RCC 7860 (cell line): ENCODE data around the gene CEP128.

Experiments
- DNase-seq: peaks from one replicate; pipeline ENCODE4 v3.0.0-alpha.2; 2015; ENCODE audit warnings: low spot score
- FAIRE-seq: peaks from 2 replicates; lab custom pipeline; 2012; peaks lifted over from hg19 to GRCh38; lab: Jason Lieb, UNC

Gene CEP128

GRCh38 chr14:80780500-80780899 lies 161.0 kb downstream of the CEP128 start:
- no peak for FAIRE-seq

GRCh38 chr14:80776657-80777056 lies 164.9 kb downstream of the CEP128 start:
- DNase-seq (no peak), FAIRE-seq (no peak)

More at GRCh38 chr14:80780500-80780899, 161.0 kb downstream of the CEP128 start:
- DNase-seq, result no peak

GRCh38 chr14:80776186-80776585 lies 165.4 kb downstream of the CEP128 start:
- no peak for DNase-seq
- no peak for FAIRE-seq

GRCh38 chr14:80772504-80772903 lies 169.0 kb downstream of the CEP128 start:
- FAIRE-seq (no peak), DNase-seq (no peak)

GRCh38 chr14:80771201-80771600 lies 170.3 kb downstream of the CEP128 start:
- no peak for FAIRE-seq
- DNase-seq, result no peak

GRCh38 chr14:80770114-80770908 lies 171.2 kb downstream of the CEP128 start:
- FAIRE-seq, result no peak
- no peak for DNase-seq

DNA sequence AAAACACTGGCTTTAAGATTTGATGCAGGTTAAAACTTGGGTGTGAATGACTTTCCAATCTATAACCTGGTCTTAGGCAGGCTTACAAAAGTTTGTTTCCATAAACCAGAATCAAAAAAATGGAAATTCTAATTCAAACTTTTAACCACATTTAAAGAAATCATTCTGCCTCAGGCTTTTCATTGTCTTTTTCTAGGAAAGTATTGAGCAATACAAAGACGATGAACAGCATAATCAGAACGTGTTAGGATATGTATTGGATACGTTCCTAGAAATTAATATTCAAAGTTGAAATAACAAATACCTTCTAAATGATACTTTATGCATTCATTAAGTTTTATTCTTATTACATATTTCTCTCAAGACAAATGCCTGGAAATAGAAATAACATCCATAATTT lies 172.9 kb downstream of the CEP128 start:
- DNase-seq, result no peak
- no peak for FAIRE-seq

DNA sequence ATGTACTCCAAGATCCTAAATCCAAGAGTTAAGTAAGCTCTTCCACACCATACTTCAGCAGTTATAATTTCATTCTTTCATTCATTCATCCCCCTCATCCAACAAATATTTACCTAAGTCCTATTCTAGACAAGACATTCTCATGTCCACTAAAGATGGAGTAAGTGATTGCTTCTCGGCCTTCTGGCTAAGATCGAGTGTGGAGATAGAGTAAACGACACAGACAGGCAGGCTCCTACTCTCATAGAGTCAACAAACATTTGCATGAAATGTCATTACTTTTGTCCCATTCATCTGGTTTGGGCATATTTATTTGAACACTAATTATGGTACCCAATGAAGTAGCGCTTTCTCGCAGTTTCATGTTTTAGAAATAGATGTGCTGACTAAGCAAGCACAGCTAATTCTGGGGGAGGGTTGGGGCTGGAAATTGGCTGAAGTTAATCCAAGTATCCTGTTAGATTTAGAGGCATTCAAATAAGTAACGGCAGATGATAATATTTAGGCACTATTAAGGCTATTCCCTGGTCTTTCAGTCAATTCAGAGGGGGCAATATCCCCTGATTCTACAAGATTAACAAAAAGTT lies 176.5 kb downstream of the CEP128 start:
- no peak for FAIRE-seq
- no peak for DNase-seq

DNA sequence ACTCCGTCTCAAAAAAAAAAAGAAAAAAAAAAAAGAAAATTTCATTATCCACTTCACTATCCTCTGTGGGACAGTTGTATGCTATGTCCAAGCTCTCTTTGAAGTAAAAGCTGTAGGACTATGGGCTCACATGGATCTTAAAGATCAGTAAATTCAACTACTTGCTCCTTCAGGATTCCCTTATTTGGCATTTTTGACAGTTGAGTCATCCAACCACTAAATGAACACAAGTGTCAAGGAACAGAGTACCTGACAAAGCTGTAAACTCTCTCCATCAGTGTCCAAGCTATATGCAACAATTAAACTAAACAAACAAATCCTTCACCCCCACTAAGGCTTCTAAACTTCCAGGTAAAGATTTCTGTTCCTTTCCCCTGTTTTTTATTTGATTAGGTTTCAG lies 177.0 kb downstream of the CEP128 start:
- DNase-seq (no peak), FAIRE-seq (no peak)

DNA sequence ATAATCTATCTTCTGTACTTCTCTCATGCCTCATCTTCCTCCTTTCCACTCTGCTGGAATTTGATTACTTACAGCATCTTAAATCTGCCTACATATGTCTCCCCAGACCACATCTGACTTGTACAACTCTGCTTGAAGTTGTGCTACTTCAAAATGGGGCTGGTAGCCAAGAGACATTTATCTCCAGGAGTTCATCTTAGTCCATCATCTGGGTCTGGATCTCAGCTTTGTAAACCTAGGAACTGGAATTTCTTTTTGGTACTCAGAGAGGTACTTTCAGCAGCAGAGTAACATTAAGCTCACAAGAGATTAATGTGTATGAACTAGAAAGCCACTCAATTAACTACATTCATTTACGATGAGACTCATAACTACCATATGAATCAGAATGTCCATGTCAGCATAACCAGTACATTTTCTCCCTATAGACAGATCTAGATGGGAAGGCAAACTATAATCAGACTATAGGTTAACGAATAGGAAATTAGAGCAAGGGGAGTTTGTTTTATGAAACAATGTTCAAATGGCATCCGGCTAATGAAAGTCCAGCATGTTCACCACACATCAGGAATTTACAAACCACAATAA lies 178.8 kb downstream of the CEP128 start:
- no peak for DNase-seq
- FAIRE-seq, result no peak

DNA sequence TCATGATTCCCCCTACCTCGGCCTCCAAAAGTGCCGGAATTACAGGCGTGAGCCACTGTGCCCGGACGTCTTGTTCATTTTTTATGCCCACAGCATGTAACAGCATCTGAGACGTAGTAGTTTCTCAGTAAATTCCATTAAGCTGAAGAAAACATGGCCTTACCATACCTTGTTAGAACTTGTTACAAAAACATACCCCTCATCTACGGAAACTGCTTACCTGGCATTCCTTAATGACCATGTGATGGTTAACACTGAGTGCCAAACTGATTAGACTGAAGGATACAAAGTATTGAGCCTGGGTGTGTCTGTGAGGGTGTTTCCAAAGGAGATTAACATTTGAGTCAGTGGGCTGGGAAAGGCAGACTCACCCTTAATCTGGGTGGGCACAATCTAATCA lies 186.8 kb downstream of the CEP128 start:
- FAIRE-seq (no peak), DNase-seq (no peak)

GRCh38 chr14:80751285-80751684 lies 190.3 kb downstream of the CEP128 start:
- FAIRE-seq, result no peak
- no peak for DNase-seq

GRCh38 chr14:80726211-80726610 lies 215.3 kb downstream of the CEP128 start:
- DNase-seq (no peak), FAIRE-seq (no peak)

- FAIRE-seq (no peak), DNase-seq (no peak)
Observed at GRCh38 chr14:80718940-80719339, 222.6 kb downstream of the CEP128 start.

GRCh38 chr14:80714474-80714873 lies 227.1 kb downstream of the CEP128 start:
- FAIRE-seq, result no peak

DNA sequence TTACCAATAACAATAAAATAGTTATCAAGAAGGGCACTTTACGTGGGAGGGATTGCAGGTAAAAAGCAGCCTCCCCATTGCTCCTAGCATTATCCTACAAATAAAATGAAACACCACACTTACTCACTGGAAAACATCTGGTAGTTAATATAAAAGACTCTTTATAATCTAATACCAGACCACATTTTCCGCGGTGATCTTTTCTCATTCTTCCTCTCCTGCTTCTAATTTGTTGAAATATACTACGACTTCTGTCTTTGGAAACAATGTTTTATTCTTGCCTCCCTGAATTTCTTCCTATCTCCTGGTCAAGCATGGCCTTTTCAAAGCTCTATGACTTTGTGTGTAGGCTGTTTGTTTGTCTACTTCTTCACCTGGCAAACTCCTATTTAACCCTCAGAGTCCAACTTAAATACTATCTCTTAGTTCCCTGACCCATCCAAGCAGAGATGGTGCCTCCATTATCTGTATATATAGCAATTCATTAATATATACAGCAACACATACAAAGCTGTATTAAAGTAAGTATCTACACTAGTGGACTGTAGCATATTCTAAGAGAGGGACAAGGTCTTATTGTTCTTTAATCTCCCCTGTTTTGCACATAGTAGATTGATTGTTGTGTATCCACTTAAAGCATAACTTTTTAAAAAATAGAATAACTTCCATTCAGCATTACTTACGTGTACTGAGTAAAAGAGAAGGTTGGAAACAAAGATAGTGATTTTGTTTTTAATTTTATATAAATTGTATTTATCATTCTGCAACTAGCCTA lies 228.3 kb downstream of the CEP128 start:
- DNase-seq (no peak), FAIRE-seq (no peak)

More at GRCh38 chr14:80714474-80714873, 227.1 kb downstream of the CEP128 start:
- DNase-seq, result no peak

- FAIRE-seq (no peak), DNase-seq (no peak)
Observed at GRCh38 chr14:80705241-80705980, 236.1 kb downstream of the CEP128 start.

- no peak for DNase-seq
- no peak for FAIRE-seq
Observed at GRCh38 chr14:80700601-80701000, 240.9 kb downstream of the CEP128 start.

DNA sequence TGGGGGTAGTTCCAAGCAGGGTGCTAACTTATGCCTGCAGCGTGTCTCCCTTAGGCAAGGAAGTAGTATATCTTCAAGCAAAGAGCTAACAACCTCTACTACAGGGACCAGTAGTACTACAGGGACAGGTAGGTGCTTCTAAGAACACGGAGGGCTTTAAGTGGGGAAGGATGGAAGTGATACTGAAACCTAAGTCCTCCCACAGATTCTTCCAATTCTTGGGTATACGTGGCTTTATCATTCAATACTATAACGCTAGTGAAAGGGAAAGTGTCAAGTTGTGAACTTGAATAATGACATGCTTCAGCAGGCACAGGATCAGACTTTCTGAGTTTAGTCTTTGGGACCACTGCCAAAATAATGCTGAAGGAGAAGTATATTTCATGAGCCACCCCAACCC lies 241.7 kb downstream of the CEP128 start:
- no peak for FAIRE-seq
- no peak for DNase-seq

GRCh38 chr14:80698974-80699373 lies 242.6 kb downstream of the CEP128 start:
- no peak for DNase-seq
- FAIRE-seq, result no peak

DNA sequence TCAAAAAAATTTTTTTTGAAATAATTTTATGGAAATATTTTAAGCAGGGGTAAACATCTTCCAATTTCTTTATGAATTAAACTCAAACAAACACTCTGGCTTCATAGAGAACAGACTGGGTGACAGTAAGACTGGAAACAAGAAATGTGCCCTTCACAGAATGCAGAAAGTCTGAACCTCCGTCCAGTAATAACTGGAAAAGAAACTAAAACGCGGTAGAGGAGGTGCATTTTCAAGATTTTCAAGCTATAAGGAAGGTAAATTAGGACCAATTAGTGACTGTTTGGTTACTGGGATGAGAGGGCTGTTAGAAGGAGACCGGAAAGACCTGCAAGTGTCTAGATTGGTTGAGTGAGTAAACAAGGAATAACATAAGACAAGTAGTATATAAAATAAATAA lies 245.7 kb downstream of the CEP128 start:
- FAIRE-seq (no peak), DNase-seq (no peak)
